ENCODE measurements around the gene ZNF700.

GRCh38 chr19:11942008-11942842, 17.3 kb downstream of the ZNF700 start:
- TF ChIP-seq CTCF (optimal IDR thresholded peaks at IDR 0.05 in 1 of 3, IDR thresholded peaks at IDR 0.05 in 1 of 3, conservative IDR thresholded peaks at IDR 0.05 in 1 of 3; ENCODE audit: extremely low read depth in 1 of 3, insufficient read depth in 2 of 3, low read length in 3 of 3) (no peak), EZH2 (IDR thresholded peaks at IDR 0.05; ENCODE audit: low read length) (no peak)
